ENCODE data around the gene TTC39C. TPM values are rescaled to one million over a fixed set of nuclear protein-coding genes. Genes with fewer than 3 reads are reported as not detected.

The TTC39C gene
- total and polyA plus RNA-seq, 12 donors = 3.5 to 8.1 (median 5.2) TPM

DNA sequence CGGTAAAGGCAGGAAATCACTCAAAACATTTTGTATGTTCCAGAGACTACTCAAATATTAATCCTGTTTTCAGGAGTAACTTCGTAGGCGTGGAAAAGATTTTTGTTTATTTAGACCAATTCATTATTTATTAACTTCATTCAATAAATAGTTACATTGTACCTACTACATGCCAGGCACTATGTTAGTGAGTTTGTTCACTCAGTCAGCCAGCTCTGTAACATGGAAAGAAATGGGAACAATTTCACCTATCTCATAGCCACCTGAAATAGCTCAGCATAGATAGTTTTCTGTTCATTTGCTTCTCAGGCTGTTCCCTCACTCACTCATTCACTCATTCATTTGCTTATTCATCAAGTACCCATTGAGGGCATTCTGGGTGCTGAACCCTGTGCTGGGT lies 34.6 kb downstream of the TTC39C start:
- peaks cover 0 to 12% (median 0%) of the 10 kb centered on the region in 9 donors for H3K4me1 ChIP-seq
- intact Hi-C loops (cut with DNase I) = no loop called here
- DNase-seq (no peak), ATAC-seq (no peak)
- no peaks in the 10 kb centered on the region for H3K9me3 ChIP-seq
- H3K27ac ChIP-seq = no peak overlapping the region
- TF ChIP-seq, protein P1, sequence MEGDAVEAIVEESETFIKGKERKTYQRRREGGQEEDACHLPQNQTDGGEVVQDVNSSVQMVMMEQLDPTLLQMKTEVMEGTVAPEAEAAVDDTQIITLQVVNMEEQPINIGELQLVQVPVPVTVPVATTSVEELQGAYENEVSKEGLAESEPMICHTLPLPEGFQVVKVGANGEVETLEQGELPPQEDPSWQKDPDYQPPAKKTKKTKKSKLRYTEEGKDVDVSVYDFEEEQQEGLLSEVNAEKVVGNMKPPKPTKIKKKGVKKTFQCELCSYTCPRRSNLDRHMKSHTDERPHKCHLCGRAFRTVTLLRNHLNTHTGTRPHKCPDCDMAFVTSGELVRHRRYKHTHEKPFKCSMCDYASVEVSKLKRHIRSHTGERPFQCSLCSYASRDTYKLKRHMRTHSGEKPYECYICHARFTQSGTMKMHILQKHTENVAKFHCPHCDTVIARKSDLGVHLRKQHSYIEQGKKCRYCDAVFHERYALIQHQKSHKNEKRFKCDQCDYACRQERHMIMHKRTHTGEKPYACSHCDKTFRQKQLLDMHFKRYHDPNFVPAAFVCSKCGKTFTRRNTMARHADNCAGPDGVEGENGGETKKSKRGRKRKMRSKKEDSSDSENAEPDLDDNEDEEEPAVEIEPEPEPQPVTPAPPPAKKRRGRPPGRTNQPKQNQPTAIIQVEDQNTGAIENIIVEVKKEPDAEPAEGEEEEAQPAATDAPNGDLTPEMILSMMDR (IDR thresholded peaks at IDR 0.05) = no peak
- H3K4me3 ChIP-seq = no peak overlapping the region
- no peaks in the 10 kb centered on the region for H3K36me3 ChIP-seq
- WGBS, 2 donors = 92 to 95% methylated on average over 3 of the region's 3 CpGs
- no peaks in the 10 kb centered on the region for H3K27me3 ChIP-seq

DNA sequence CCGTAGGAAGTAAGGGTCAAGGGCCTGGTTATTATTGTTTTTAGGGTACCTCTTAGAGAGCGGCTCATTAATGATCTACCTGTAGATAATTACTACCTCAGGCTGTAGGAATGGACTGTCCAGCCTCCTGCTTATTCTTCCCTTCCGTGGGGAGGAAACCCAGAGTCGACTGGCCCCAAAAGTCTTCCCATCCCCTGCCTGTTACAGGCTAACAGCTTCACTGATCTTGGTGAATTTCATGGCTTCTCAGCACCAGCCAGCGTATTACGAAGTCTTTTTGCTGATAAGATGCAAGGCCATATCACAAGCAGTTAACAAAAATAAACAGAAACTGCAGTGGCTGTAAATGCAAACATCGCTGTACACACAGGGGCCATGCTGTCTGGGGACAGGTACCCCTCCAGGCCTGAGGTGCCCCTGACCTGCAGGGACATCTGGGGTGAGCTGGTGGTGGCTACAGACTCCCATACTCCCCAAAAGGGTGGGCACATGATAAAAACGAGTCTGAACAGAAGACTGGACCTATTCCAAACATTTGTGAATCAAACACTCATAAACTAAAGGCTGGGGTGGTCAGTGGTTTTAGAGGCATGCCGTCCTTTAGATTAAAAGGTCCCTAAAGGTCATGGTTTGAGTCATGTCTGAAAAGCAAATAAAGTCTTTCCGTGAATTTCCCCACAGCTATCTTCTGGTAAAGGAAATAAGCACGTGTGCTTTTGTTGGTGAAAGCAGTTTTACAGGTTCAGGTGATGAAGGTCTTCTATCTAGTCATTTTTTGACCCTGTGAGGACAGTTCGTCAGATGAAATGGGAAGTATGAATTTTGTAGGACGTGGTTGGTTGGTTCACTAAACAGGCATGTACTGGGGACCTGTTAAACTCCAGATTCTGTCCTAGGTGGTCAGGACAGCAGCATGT lies 36.7 kb downstream of the TTC39C start:
- TF ChIP-seq, protein P1 (IDR thresholded peaks at IDR 0.05) = no peak
- ATAC-seq (no peak), DNase-seq (no peak)
- Histone ChIP-seq H3K4me3 (no peak overlapping the region), H3K36me3 (no peaks in the 10 kb centered on the region), H3K27me3 (no peaks in the 10 kb centered on the region), H3K4me1 (peaks cover 0 to 29% (median 0%) of the 10 kb centered on the region in 9 donors), H3K9me3 (no peaks in the 10 kb centered on the region), H3K27ac (no peak overlapping the region)
- WGBS, 2 donors = 81 to 84% methylated on average over 13 of the region's 13 CpGs
- intact Hi-C loops (cut with DNase I) = no loop called here

DNA sequence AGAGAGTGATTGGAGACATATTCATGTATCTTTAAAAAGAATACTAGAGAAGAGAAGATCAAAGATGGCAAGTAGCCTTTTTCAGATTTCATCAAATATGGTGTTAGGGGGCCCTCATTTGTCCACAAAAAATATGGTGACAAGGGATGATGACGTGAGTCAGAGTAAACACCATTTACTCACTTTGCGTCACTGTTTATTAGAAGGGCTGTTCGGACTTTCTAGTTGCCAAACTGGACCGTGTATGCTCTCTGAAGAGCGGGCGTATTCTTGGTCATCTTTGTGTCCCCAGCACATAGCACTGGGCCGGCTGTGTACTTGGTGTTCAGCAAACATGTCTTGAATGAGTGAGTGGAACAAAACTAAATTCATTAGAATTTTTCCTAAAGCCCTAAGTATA lies 37.5 kb downstream of the TTC39C start:
- no peak overlapping the region for H3K27ac ChIP-seq
- no peaks in the 10 kb centered on the region for H3K36me3 ChIP-seq
- ATAC-seq = no peak
- no peak overlapping the region for H3K4me3 ChIP-seq
- H3K27me3 ChIP-seq = no peaks in the 10 kb centered on the region
- intact Hi-C loops (cut with DNase I) = no loop called here
- peaks cover 0 to 29% (median 0%) of the 10 kb centered on the region in 9 donors for H3K4me1 ChIP-seq
- H3K9me3 ChIP-seq = no peaks in the 10 kb centered on the region
- DNase-seq = no peak
- WGBS, 2 donors = 94 to 95% methylated on average over 7 of the region's 7 CpGs
- TF ChIP-seq, protein P1 (IDR thresholded peaks at IDR 0.05) = no peak

DNA sequence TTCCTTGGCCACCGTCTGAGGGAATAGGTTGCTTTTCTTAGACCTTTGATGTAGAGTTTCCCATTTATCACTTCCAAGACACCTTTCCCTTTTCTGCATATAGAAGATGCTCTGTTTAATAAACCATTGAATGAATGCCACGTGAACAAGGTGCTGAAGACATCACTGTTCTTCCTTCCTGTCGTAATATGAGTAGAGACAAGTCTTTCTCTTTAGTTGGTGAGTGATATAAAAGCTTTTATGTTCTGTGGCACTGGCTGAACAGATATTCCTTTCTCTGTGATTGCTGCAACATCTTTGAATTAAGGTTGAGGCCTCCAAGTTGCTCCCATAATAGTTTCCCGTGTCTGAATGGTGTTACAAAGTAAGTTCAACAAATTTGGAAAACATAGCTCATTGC lies 38.7 kb downstream of the TTC39C start:
- ATAC-seq (no peak), DNase-seq (no peak)
- Histone ChIP-seq H3K27ac (no peak overlapping the region), H3K27me3 (no peaks in the 10 kb centered on the region), H3K4me1 (peaks cover 0 to 29% (median 0%) of the 10 kb centered on the region in 9 donors), H3K4me3 (no peak overlapping the region), H3K9me3 (peaks cover 0 to 5% (median 0%) of the 10 kb centered on the region in 11 donors), H3K36me3 (no peaks in the 10 kb centered on the region)
- TF ChIP-seq, protein P1 (IDR thresholded peaks at IDR 0.05) = no peak
- 78 to 80% methylated on average over 4 of the region's 4 CpGs for WGBS, 2 donors
- intact Hi-C loops (cut with DNase I) = no loop called here

Measured in heart right ventricle (tissue), 16 donors.